ENCODE data around the gene EZH1. TPM values are rescaled to one million over a fixed set of nuclear protein-coding genes. Genes with fewer than 3 reads are reported as not detected.
A peak's percentile ranks its signal among the peaks of the same experiment; 100 is the strongest.
"Not testable (repeated sequence)": the region's sequence is repeated elsewhere in the genome, so short reads cannot be mapped to it uniquely, and the experiment has no call there.

The EZH1 gene
- total RNA-seq, 1 experiment from 2014 or later: 33.8 TPM

DNA sequence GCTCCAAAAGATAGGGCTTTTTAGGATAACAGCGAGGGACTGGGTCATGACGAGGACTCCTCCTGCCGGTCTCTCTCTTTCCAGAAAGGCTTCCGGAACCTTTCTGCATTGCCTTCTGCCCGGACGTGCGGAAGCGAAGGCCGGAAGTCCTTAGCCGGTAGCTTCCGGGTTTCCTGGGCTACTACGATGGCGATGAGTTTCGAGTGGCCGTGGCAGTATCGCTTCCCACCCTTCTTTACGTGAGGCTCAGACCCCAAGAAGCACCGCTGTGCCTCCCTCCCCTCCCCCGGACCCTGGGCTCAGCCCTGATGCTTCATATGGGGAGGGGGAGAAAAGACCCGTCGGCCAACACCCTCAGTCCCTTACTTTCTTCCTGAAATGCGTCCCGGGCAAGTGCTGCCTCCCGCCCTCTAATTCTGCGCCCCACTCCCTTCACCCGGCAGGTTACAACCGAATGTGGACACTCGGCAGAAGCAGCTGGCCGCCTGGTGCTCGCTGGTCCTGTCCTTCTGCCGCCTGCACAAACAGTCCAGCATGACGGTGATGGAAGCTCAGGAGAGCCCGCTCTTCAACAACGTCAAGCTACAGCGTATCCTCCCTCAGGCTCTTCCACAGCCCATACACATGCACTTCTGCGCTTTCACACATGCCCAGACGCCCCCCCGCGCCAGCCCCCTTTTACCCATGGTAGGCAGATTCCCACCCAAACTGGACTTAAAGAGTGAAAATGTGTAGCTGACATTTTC, 28.6 kb upstream of the EZH1 start, which contains the start of gene VPS25:
TSS of gene VPS25 (plus strand) at position 160 of the 746 bp plus-strand sequence. CDS start at position 187, 27 bp downstream.
- DNase-seq (ENCODE audit: extremely low read depth, low read depth): peak; percentile 79

DNA sequence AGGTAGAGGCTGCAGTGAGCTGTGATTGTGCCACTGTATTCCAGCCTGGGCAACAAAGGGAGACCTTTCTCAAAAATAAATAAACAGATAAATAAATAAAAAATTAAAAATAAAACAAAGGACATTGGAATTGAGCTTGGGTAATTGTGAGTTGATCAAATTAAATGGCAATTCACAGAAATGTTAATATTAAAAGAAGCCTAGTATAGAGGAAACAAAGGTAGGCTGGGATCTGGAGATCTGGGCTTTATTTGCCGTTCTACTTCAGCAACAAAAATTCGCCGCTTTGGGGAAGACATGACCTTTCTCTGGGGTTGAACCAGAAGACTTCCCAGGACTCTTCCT, 28.1 kb upstream of the EZH1 start:
- DNase-seq (ENCODE audit: extremely low read depth, low read depth): no peak

DNA sequence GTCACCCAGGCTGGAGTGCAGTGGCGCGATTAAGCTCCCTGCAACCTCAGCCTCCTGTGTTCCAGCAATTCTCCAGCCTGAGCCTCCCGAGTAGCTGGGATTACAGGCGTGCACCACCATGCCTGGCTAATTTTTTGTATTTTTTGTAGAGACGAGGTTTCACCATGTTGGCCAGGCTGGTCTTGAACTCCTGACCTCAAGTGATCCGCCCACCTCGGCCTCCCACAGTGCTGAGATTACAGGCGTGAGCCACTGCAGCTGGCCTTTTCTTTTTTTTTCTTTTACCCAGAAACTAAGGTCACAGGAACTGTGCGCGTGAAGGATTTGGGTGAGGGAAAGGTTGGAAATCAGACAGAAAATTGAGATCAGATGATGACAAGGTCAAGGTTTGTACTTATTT, 25.1 kb upstream of the EZH1 start:
- not testable (repeated sequence) for DNase-seq (ENCODE audit: extremely low read depth, low read depth)

DNA sequence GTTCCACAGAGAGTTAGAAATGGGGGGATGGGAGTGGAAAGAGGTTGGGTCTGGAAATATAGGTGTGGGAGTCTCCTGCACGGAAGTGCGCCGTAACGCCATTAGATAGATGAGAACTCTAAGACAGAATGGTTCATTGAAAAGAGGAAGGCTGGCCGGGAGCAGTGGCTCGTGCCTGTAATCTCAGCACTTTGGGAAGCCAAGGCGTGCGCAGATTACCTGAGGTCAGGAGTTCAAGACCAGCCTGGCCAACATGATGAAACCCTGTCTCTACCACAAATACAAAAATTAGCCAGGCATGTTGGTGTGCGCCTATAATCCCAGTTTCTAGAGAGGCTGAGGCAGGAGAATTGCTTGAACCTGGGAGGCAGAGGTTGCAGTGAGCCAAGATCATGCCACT, 23.2 kb upstream of the EZH1 start:
- not testable (repeated sequence) for DNase-seq (ENCODE audit: extremely low read depth, low read depth)

DNA sequence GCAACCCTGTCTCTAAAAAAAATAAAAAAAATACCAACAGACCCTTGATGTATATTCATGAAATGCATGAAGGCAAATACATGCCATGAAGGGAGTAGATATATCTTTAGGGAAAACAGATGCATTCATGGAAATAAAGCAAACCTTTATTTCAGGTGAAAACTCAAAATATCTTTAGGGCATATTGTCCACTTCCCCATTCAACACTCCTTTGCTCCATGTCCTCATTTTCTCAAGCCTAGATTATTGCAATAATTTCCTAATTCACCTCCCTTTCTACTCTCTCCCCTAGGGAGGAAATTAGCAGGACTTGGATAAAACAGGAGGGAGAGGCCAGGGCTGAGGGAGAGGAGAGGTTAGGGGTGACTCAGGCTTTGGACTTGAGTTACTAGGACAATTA, 22.7 kb upstream of the EZH1 start:
- DNase-seq (ENCODE audit: extremely low read depth, low read depth): no peak

DNA sequence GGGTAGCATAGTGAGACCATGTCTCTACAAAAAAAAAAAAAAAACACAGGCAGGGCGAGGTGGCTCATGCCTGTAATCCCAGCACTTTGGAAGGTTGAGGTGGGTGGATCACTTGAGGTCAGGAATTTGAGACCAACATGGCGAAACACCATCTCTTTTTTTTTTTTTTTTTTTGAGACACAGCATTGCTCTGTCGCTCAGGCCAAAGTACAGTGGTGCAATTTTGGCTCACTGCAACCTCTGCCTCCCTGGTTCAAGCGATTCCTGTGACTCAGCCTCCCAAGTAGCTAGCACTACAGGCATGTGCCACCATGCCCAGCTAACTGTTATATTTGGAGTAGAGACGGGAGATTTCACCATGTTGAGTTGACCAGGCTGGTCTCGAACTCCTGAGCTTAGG, 21.3 kb upstream of the EZH1 start:
- no peak for DNase-seq (ENCODE audit: extremely low read depth, low read depth)

DNA sequence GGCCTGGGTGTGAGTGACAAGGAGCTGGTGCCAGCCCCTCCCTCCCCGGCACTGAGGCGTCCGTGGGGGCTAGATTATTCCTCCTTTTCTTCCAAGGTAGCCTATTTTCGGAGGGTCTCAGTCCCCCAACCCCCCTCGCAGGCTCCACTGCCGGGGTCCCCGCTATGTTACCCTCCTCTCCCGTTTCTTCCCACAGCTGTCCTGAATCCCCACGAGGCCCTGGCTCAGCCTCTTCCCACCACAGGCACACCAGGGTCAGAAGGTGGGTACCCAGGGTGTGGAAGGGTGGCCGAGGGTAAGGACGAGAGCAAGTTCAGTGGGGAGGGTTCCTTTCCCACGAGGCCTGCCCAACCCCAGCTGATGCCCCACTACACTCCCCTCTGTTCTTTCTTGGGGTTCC, 16.8 kb upstream of the EZH1 start:
- no peak for DNase-seq (ENCODE audit: extremely low read depth, low read depth)

DNA sequence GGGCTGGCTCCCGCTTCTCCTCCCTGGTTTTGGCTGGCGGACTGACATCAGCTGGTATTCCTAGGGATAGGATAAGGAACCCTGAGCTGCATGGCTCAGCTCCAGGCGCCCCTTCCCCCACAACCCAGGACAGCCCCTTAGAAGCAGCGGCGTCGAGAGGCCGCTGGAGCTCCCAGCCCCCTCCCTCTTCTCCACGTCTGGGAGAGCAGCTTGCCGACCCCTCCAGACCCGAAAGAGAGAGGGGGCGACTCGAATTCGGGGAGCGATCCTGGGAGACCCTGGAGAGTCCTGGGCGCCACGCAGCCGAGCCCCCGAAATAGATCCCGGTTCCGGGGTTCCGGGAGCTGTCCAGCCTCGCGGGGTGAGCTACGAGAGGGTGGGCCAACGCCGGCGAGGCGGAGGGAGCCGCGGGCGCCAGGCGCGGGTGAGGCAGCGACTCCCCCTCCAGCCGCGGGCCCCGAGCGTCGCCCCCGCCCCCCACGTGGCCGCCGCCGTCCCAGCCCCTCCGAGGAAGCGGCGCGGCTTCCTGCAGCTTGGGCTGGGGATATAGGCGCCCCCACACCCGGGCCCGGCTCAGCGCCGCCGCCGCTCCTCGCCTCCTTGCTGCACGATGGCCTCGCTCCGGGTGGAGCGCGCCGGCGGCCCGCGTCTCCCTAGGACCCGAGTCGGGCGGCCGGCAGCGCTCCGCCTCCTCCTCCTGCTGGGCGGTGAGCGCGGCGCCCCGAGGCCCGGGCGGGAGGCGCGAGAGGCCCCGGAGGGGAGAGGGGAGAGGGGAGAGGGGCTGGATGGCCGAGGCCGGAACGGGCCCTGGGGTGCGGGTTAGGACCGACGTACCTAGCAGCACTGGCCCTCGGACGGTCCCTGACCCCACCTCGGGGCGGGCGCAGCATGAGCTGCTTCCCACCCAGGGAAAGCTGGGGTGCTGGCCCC, 16.1 kb upstream of the EZH1 start, which contains the start of gene RAMP2:
TSS of gene RAMP2 (plus strand) at position 576 of the 930 bp plus-strand sequence. CDS start at position 611, 35 bp downstream.
- no peak for DNase-seq (ENCODE audit: extremely low read depth, low read depth)

DNA sequence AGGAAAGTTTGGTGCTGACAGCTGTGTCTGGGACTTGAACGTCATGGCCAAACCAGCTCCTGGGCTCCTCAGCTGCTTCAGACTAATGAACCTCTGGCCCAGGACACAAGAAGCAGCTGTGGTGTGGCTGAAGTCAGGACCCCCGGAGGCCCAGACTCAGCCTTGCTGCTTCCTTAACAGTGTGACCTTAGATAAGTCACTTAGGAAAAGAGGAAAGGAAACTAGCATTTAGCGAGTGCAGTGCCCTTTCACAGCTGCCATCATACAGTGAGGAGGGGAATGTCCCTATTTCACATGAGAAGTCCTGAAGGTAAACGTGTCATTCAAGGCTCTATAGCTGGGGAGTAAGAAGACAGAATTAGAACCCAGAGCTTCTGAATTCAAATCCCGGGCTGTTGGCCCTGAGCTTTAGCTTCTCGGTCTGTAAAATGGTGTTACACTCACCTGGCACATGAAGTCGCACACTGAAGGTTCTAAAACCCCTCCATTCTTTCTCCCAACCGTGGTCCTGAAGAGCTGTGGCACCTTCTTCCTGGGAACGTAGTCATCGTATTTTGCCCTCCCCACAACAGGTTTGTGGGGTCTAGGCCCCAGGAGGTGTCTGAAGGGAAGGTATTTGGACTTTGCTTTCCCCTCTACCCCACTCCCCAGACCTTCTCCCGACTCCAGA, 15.3 kb upstream of the EZH1 start:
- no peak for DNase-seq (ENCODE audit: extremely low read depth, low read depth)

DNA sequence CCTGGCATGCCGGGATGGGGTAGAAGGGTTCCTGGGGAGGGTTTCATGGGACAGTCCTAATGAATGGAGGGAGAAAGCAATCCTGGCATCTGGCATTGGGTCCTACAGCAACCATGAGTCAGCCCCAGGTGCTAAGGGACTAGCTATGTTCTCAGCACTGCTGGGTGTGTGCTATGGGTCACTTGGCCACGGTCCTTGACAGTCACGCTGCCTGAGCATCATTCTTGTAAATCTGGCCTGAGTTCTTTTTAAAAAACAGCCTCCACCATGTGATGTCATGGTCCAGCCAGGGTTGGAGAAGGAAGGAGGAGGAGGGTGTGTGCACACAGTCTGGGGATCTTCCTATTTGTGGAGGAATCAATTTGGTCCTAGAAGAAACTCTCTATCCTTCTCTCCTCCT, 9.9 kb upstream of the EZH1 start:
- DNase-seq (ENCODE audit: extremely low read depth, low read depth): no peak

DNA sequence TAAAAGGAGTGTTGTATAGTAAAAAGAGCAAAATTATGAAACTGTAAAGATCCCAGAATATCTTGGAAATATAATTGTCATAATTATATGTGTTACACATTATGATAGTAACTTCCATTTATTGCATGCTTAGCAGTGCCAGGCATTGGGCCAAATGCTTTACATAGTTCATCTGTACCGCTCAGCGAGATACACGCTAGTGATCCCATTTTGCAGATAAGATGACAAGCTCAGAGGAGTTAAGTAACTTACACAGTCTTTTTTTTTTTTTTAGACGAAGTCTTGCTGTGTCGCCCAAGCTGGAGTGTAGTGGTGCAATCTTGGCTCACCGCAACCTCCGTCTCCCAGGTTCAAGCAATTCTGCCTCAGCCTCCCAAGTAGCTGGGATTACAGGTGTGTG, 6.8 kb upstream of the EZH1 start:
- DNase-seq (ENCODE audit: extremely low read depth, low read depth): no peak

DNA sequence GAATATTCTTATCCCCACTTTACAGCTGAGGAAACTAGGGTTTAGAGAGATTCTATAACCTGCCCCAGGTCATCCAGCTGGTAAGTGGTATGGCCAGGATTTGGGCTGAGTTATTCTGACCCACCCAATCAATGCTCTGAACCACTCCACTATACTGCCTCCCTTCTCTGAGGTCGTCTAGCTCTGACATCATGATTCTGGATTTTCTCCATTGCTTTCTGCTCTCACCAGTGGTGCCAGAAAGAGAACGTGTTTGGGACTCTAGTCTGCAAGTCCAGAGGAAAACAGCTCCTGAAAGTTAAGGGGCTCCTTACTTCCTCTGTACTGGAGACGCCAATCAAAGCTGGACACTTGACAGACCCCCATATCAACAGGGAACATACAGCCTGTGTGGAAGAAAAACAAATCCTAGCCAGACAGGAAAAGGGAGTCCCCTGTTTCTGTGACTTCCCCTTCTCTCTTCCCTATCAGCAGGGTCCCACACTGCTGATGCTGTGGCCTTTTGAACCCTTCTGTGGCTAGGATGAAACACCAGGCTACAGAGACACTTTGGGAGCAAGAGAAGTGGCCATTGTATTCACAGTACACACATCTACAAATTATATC, 6.0 kb upstream of the EZH1 start:
- no peak for DNase-seq (ENCODE audit: extremely low read depth, low read depth)

DNA sequence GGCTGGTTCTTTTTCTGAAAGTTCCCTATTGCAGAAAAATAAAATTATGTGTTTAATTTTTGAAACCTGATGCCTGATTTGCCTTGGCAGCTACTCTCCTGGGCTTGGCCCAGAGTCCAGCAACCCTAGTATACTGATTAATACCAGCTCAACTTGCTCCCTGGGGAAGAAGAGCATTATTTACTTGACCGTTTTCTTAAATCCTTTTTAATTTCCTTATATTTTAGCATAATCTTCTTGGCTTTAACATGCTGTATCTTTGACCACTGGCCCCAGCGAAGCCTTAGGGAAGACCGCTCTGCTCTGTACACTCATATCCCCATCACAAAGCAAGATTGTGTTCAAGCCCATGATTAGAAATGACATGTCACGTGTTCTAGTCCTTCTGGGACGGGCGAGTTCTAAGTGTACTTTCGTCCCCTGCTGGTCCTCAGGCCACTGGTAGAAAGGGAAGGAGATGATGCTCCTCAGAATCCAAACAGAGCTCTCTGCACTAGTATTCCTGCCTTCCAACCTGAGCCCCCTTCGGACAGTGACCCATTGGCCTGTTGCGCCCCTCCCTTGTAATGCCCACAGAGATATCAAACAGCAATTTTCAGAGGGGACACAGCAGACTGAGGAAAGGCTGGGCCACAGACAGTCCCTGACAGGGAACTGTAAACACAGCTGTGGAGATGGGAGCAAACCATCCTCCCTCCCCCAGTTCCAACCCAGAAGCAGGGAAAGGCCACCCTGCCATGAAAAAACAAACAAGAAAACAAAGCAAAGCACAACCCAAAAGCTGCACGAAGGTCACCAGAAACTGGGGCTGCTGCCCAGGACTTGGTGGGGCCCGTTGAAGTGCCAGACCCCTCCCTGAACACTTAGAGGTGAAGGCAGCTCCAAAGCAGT, 4.3 kb upstream of the EZH1 start:
- DNase-seq (ENCODE audit: extremely low read depth, low read depth): no peak

DNA sequence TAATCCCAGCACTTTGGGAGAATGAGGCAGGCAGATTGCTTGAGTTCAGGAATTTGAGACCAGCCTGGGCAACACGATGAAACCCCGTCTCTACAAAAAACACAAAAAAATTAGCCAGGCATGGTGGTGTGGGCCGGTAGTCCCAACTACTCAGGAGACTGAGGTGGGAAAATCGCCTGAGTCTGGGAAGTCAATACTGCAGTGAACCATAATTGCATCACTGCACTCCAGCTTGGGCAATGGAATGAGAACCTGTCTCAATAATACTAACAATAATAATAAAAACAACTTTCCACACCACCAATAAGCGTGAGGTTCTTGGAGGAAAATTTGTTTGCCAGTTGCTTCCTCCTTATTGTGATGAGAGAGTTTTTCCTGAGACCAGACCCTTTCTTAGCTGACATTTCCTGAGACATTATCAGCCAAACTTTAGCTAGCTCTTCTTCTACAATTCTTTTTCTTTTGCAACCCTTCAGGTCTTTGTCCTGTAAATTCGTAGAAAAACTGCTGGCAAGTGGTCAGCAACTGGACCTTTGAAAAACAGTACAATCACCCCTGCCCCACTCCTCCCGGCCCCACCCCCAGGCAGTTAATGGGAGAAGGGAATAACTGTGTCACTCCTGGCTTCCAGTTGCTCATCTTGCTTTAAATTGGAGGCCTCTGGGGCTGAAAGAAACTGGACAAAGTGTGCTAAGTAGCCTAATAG, 3.5 kb upstream of the EZH1 start:
- no peak for DNase-seq (ENCODE audit: extremely low read depth, low read depth)

DNA sequence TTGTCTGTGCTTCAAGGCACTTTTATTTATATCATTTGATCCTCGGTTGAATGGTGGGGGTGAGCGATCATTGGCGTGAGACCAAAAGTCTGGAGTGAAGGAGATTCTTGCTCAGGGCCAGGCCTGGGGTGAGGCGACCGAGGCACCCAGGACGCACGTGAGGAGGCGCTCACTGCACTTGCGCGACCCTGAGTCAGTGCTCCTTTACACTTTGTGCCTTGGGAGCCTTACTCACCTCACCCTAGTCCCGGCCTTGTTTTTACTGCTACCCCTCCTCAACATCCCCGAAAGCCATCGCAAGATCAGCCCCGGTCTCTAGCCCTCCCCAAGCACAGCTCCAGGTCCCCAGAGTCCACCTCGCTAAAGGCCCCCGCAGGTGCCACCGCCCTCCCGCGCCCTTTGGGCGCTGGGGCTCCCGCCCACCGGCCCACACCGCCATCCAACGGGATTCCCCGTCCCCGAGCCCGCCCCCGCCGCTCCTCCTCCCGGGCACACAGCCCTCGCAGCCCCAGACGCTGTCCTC, 496 bp downstream of the EZH1 start:
- peak; percentile 37 for DNase-seq (ENCODE audit: extremely low read depth, low read depth)

DNA sequence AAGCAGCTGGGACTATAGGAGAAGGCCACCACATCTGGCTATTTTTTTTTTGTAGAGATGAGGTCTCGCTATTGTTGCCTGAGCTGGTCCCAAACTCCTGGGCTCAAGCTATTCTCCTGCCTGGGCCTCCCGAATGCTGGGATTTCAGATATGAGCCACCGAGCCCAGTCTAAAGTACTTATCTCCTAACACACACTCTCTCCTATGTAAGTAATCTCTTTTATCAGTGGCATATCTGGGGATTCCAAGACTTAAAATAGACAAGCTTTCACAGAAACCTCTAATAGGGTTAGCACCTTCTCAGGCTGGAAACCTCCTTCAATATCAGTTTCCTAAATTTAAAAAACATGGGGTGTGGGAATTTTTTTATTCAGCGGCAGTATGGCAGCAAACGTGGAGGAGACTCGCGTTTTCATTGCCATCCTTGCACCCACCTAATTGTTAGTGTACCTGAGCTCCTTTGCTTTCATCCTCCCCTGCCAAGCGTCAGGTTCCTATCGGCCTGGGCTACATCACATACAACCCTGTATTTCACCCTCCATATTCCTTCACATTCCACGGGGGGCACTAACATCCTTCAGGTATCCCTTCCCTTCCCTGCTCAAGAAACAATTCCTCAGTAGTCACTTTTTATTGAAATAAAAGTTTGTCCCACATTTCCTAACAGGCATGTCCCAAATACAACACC, 1.1 kb downstream of the EZH1 start:
- DNase-seq (ENCODE audit: extremely low read depth, low read depth): no peak

DNA sequence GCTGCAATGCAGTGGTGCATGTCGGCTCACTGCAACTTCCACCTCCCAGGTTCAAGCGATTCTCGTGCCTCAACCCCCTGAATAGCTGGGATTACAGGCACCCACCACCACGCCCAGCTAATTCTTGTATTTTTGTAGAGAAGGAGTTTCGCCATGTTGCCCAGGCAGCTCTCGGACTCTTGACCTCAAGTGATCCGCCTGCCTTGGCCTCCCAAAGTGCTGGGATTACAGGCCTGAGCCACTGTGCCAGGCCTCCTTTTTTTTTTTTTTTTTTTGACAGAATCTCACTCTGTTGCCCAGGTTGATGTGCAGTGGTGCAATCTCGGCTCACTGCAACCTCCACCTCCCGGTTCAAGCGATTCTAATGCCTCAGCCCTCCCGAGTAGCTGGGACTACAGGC, 1.9 kb downstream of the EZH1 start:
- DNase-seq (ENCODE audit: extremely low read depth, low read depth): not testable (repeated sequence)

DNA sequence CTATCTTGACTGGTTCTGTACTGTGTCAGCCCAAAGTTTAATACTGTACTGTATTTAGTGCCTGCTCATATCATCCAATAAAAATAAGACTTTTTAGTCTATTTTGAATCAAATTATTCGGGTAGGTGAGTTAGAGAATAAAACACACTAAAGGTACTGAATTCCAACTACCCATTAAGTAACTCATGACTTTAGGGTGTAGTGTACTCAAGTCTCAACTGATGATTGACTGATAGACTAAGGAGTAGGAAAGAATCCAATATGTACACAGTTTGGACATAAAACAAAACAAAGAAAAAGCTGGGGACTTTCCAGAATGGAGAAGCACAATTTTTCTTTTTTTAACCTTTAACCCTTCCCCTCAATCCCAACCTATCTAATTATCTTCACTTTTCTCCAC, 4.1 kb downstream of the EZH1 start:
- DNase-seq (ENCODE audit: extremely low read depth, low read depth): no peak
